Pulmonary artery endothelial cell (primary cell): ENCODE data around the gene TBC1D3G. TPM values are rescaled to one million over a fixed set of nuclear protein-coding genes. Genes with fewer than 3 reads are reported as not detected.
"Not testable (repeated sequence)": the region's sequence is repeated elsewhere in the genome, so short reads cannot be mapped to it uniquely, and the experiment has no call there.

Source experiments
- DNase-seq: peaks from one replicate; pipeline ENCODE4 v3.0.0-alpha.2; 2011; ENCODE audit warnings: low read depth, low spot score
- total RNA-seq: library from RNA; depleted of rRNA; stranded (reverse); fragments of >200 nt; gene quantifications from 2 replicates; pipeline ENCODE4 v1.2.3, GENCODE V29; 2014

Gene TBC1D3G
- total RNA-seq = not detected in 2 replicates

GRCh38 chr17:36323584-36323983 is at the start of gene TBC1D3G:
Gene TBC1D3G, plus strand, starts transcription at chr17:36323884. Its CDS starts 1,528 bp downstream, at chr17:36325412.
- DNase-seq = not testable (repeated sequence)

- DNase-seq = not testable (repeated sequence)
These were observed 40.4 kb upstream of the TBC1D3G start for GRCh38 chr17:36283256-36283655.

DNA sequence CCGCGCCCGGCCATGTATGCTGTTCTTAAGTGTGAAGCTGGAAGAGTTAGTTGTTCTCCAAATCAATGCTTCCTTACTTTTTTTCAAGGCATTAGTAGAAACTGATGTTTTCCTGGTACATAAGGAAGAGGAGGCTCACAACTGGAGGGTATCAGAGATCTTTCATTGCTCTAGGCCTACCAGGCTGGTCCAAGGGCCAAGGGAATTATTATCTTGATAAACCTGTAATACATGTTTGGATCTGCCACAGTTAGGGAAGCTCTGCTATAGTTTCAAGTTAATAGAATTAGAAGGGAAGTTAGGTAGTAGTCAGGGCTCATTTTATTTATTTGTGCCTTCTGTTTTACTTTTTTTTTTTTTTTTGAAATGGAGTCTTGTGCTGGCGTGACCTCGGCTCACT is 39.5 kb upstream of the TBC1D3G start:
- DNase-seq = not testable (repeated sequence)

DNA sequence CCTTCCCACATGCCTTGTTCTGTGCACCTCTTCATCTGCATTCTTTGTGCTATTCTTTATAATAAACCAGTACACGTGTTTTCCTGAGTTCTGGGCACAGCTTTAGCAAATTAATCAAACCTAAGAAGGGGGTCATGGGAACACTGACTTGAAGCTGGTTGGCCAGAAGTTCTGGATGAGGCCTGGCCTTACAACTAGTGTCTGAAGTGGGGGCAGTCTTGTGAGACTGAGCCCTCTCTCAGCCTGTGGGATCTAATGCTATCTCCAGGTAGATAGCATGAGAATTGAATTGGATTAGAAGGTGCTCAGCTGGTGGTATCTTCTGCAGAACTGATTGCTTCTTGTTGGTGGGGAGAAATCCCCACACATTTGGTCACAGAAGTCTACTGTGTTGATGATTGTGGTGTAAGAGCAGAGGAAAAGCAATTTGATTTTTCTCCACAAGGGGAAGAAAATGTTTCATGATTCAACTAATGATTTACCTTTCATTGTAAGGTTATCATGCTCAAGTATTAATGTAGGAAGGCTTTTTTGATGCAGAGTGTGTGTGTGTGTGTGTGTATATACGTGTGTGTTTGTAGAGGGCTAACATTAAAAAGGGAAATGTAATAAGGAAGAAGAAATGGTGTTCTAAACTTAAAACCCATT is 33.6 kb upstream of the TBC1D3G start:
- not testable (repeated sequence) for DNase-seq

GRCh38 chr17:36295161-36295560 is 28.5 kb upstream of the TBC1D3G start:
- DNase-seq = not testable (repeated sequence)

DNA sequence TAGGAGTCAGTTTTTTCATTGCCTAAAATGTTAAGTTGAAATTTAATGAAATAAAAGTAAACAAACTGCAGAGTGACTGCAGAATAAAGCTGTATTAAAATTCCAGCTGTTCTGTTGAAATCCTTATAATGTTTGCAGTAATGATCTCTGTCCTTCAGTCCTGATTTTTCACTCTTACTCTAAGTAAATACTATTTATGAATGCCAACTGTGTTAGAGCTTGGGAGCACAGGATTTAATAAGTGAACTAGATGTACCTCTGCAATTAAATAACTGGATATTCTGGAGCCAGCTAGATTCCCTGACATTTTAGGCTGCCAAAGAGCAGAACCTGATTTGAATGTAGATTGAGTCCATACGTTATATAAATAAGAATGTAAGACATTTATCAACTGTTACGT is 7.9 kb upstream of the TBC1D3G start:
- DNase-seq = not testable (repeated sequence)

DNA sequence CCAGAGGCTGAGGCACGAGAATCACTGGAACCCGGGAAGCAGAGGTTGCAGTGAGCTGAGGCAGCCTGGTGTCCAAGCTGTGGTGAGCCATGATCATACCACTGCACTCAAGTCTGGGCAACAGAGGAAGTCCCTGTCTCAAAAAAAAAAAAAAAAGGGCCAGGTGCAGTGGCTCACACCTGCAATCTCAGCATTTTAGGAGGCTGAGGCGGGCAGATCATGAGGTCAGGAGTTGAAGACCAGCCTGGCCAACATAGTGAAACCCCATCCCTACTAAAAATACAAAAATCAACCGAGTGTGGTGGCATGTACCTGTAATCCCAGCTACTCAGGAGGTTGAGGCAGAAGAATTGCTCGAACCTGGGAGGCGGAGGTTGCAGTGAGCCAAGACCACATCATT is 38.8 kb downstream of the TBC1D3G start:
- DNase-seq = not testable (repeated sequence)

GRCh38 chr17:36375938-36376337 is 52.3 kb downstream of the TBC1D3G start:
- DNase-seq = not testable (repeated sequence)

Other genes with a start within 250 kb of the TBC1D3G start
- not detected in 2 replicates for gene CCL3, start 233.7 kb upstream of the TBC1D3G start, total RNA-seq
- not detected in 2 replicates for gene CCL4, start 220.1 kb upstream of the TBC1D3G start, total RNA-seq
- 0.60 and 0.86 TPM in 2 replicates for gene TBC1D3B, start 147.2 kb upstream of the TBC1D3G start, total RNA-seq
- not detected in 2 replicates for gene CCL3L1, start 127.1 kb upstream of the TBC1D3G start, total RNA-seq
- gene CCL4L2, start 112.8 kb upstream of the TBC1D3G start, total RNA-seq = not detected in 2 replicates
- gene TBC1D3I, start 59.3 kb upstream of the TBC1D3G start, total RNA-seq = 0.14 TPM in 1 of 2 replicates, not detected in the other
- gene TBC1D3H, start 64.6 kb downstream of the TBC1D3G start, total RNA-seq = not detected in 2 replicates
- 20.8 and 30.7 TPM in 2 replicates for gene ZNHIT3, start 162.8 kb downstream of the TBC1D3G start, total RNA-seq
- gene MYO19, start 211.0 kb downstream of the TBC1D3G start, total RNA-seq = 59.9 and 85.1 TPM in 2 replicates
- gene PIGW, start 211.1 kb downstream of the TBC1D3G start, total RNA-seq = 12.1 and 12.7 TPM in 2 replicates
- gene GGNBP2, start 221.0 kb downstream of the TBC1D3G start, total RNA-seq = 46.9 and 55.7 TPM in 2 replicates